HG03575 (cell line): ENCODE results near the gene HIRIP3.
"Not testable (repeated sequence)": the region's sequence is repeated elsewhere in the genome, so short reads cannot be mapped to it uniquely, and the experiment has no call there.

ENCODE experiments used
- ATAC-seq: cut with Tn5 transposase; IDR thresholded peaks from one replicate; pipeline ENCODE4 v1.9.1; 2021; ENCODE audit not compliant: unreplicated experiment, insufficient number of reproducible peaks, low FRiP score; ENCODE audit errors: extremely low read depth

HIRIP3 gene

GRCh38 chr16:29971304-29971703 lies 24.1 kb downstream of the HIRIP3 start:
- no peak for ATAC-seq

DNA sequence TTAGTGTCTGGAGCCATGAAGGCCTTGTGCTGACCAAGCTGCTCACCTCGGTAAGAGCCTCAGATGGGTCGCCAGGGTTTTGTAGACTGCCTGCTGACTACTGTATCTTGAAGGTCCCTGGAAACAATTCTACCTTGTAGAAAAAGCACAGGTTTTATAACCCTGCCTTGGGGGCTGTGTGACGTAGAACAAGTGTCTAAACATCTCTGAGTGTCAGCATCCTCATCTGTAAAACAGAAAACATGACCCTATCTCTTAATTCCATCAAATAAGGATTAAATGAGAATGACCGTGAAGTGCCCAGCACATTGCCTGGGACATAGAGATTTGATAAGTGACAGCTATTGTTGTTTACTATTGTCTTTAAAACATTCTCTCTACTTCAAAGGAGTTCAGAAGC lies 27.2 kb downstream of the HIRIP3 start:
- ATAC-seq, result no peak

- ATAC-seq, result no peak
Measured at GRCh38 chr16:29963021-29963743, 32.2 kb downstream of the HIRIP3 start.

- ATAC-seq, result no peak
Measured at GRCh38 chr16:29962344-29962994, 32.9 kb downstream of the HIRIP3 start.

- no peak for ATAC-seq
Measured at GRCh38 chr16:29961479-29962343, 33.7 kb downstream of the HIRIP3 start, which contains the start of gene TMEM219. TMEM219 (plus strand) TSS chr16:29962079; CDS start chr16:29963144, 1,065 bp downstream.

- ATAC-seq, result no peak
Measured at GRCh38 chr16:29961127-29961478, 34.3 kb downstream of the HIRIP3 start.

DNA sequence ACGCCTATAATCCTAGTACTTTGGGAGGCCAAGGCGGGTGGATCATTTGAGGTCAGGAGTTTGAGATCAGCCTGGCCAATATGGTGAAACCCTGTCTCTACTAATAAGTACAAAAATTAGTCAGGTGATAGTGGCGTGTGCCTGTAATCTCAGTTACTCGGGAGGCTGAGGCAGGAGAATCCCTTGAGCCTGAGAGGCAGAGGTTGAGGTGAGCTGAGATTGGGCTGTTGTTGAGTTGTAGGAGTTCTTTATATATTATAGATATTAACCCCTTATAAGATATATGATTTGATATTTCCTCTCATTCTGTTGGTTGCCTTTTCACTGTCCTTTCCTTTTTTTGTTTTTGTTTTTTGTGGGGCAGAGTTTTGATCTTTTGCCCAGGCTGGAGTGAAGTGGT lies 35.6 kb downstream of the HIRIP3 start:
- not testable (repeated sequence) for ATAC-seq

DNA sequence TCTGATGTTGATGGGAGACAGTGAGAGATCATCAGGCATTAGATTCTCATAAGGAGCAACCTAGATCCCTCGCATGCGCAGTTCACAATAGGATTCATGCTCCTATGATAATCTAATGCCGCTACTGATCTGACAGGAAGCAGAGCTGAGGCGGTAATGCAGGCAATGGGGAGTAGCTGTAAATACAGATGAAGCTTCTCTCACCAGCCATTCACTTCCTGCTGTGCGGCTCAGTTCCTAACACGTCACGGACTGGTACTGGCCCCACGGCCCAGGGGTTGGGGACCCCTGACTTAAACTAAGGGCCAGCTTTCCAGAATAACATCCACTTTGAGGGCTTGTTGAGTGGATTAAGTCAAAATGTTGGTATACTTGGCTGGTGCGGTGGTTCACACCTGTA lies 36.1 kb downstream of the HIRIP3 start:
- ATAC-seq, result no peak

DNA sequence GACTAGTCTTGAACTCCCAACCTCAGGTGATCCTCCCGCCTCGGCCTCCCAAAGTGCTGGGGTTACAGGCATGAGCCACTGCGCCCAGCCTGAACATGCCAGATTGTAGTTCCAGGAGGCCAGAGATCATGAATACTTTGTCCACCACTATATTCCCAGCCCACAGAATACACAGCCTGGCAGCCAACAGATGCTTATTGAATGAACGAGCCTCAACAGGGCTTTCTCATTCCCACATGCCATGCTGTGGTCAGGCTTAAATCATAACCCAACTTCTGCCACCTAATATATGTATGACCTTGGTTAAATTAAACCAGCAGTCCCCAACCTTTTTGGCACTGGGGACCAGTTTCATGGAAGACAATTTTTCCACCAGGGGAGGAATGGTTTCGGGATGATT lies 36.7 kb downstream of the HIRIP3 start:
- no peak for ATAC-seq

DNA sequence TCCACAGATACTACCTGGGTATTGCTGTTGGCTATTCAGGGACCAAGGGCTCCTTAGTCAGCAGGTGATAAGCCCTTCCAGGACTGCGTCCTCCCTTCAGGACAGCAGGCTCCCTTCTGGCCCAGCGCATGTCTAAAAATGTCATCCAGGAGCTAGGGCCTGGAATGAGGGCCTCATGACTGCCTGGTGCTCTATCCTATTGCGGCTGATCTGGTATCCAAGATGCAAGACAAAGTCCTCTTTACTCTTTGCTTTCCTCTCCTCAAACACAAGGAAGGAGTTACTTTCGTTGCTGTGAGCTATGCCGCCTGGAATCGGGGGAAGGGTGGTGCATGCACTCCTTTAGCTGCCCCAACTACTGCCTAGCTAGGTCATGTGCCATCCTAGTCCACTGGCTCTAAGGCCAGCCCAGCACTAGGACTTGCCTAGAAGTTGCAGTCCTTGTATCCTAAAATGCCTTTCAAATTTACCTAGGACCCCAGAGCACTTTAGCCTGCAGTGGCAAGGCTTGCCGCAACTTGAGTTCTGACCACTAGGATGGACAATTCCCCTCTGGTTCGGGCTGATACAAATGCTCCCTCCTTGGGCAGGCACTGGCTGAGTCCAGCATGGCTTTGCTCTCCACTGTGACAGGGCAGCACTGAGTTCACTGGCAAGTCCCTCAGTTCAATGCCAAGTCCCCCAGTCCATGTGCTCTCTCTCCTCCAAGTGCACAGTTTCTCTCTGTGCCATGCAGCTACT lies 43.6 kb downstream of the HIRIP3 start:
- no peak for ATAC-seq

GRCh38 chr16:29950806-29951461 lies 44.5 kb downstream of the HIRIP3 start:
- ATAC-seq, result no peak

GRCh38 chr16:29947897-29948296 lies 47.5 kb downstream of the HIRIP3 start:
- no peak for ATAC-seq

DNA sequence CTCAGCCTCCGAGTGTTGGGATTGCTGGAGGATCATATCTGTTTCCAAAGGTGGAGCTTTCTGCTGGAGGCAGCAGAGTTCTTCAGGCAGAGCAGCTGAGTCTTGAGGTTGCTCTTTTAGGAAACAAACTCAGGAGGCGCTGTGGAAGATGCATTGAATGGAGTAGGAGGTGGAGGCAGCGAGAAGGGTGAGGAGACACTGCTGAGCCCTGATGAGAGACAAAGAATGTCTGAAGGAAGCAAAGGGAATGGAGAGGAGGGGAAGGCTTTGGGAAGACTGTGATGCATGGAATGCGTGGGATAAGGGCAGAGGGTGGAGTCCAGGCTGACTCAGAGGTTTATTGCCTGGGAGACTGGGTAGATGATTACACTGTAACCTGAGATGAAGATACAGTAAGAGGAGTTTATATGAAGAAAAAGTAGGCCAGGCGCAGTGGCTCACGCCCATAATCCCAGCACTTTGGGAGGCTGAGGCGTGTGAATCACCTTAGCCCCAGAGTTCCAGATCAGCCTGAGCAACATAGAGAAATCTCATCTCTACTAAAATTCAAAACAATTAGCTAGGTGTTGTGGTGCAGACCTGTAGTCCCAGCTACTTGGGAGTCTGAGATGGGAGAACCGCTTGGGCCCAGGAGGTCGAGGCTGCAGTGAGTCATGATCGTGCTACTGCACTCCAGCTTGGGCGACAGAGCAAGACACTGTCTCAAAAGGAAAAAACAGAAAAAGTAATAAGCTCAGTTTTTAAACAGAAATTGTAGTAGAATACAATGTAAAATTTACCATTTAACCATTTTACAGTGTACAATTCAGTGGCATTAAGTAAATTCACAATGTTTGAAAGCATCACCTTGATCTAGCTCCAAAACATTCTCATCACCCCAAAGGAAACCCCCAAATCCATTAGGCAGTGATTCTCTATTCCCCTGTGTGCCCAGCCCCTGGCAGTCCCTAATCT lies 51.3 kb downstream of the HIRIP3 start:
- no peak for ATAC-seq
